ENCODE measurements around the gene CNGA2.

GRCh38 chrX:151727346-151727745, 7.2 kb upstream of the CNGA2 start:
- TF ChIP-seq CTCF (IDR thresholded peaks at IDR 0.05) (no peak), POLR2A (IDR thresholded peaks at IDR 0.05) (no peak), POLR2AphosphoS5 (IDR thresholded peaks at IDR 0.05; ENCODE audit: insufficient read depth in 1 of 2, low read depth in 1 of 2) (no peak)

Measured in vagina (tissue), 2 donors.